Measurements from ENCODE around the gene XPR1.

DNA sequence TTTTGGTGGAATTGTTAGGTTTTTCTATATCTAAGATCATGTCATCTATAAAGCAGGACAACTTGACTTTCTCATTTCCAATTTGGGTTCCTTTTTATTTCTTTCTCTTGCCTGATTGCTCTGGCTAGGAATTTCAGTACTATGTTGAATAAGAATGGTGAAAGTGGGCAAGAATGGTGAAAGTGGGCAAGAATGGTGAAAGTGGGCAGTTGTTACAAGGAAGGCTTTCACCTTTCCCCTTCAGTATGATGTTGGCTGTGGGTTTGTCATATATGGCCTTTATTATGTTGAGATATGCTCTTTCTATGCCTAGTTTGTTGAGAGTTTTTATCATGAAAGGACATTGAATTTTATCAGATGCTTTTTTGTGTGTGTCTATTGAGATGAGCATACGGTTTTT is 64.5 kb downstream of the XPR1 start:
- TF ChIP-seq, protein P1, sequence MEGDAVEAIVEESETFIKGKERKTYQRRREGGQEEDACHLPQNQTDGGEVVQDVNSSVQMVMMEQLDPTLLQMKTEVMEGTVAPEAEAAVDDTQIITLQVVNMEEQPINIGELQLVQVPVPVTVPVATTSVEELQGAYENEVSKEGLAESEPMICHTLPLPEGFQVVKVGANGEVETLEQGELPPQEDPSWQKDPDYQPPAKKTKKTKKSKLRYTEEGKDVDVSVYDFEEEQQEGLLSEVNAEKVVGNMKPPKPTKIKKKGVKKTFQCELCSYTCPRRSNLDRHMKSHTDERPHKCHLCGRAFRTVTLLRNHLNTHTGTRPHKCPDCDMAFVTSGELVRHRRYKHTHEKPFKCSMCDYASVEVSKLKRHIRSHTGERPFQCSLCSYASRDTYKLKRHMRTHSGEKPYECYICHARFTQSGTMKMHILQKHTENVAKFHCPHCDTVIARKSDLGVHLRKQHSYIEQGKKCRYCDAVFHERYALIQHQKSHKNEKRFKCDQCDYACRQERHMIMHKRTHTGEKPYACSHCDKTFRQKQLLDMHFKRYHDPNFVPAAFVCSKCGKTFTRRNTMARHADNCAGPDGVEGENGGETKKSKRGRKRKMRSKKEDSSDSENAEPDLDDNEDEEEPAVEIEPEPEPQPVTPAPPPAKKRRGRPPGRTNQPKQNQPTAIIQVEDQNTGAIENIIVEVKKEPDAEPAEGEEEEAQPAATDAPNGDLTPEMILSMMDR (IDR thresholded peaks at IDR 0.05; ENCODE audit: insufficient read depth, low read depth, low read length) = no peak
- TF ChIP-seq EZH2 (IDR thresholded peaks at IDR 0.05; ENCODE audit: insufficient read depth, low read length) = no peak
